ENCODE results near the gene HBEGF. TPM values are rescaled to one million over a fixed set of nuclear protein-coding genes. Genes with fewer than 3 reads are reported as not detected.

HBEGF gene
- total RNA-seq, 4 donors from 2014 or later: 5.8 to 13.0 (median 12.6) TPM

GRCh38 chr5:140286424-140286823, 60.0 kb downstream of the HBEGF start:
- intact Hi-C loops (cut with DNase I): loop anchor here (5.0 kb wide), 1 partner anchor 39 kb away; no protein-coding TSS in a partner anchor
- H3K4me3 ChIP-seq (replicated peaks in 1 of 3): no peak overlapping the region
- H3K27ac ChIP-seq: no peak overlapping the region
- H3K36me3 ChIP-seq: no peaks in the 10 kb centered on the region
- 93 to 97% methylated on average over 4 of the region's 5 CpGs for whole genome bisulfite sequencing, 2 donors
- H3K27me3 ChIP-seq: no peaks in the 10 kb centered on the region
- H3K4me1 ChIP-seq: peaks cover 0 to 8% of the 10 kb centered on the region in 2 donors
- TF ChIP-seq POLR2A (IDR thresholded peaks at IDR 0.05): no peak
- no peak for TF ChIP-seq CTCF (IDR thresholded peaks at IDR 0.05)
- H3K9me3 ChIP-seq: no peaks in the 10 kb centered on the region
- no peak for DNase-seq

- H3K9me3 ChIP-seq: no peaks in the 10 kb centered on the region
- no peaks in the 10 kb centered on the region for H3K27me3 ChIP-seq
- intact Hi-C loops (cut with DNase I): no loop called here
- no peak overlapping the region for H3K4me3 ChIP-seq (replicated peaks in 1 of 3)
- WGBS, 2 donors: 86 to 87% methylated on average over 3 of the region's 3 CpGs
- no peak overlapping the region for H3K27ac ChIP-seq
- H3K4me1 ChIP-seq: peaks cover 0 to 8% of the 10 kb centered on the region in 2 donors
- DNase-seq: no peak
- TF ChIP-seq CTCF (IDR thresholded peaks at IDR 0.05): no peak
- TF ChIP-seq POLR2A (IDR thresholded peaks at IDR 0.05): no peak
- H3K36me3 ChIP-seq: no peaks in the 10 kb centered on the region
Measured at GRCh38 chr5:140284013-140284412, 62.4 kb downstream of the HBEGF start.

Other genes with a start within 250 kb of the HBEGF start
- 10 to 100 TPM; 37.4 to 60.5 (median 44.7) TPM for gene PURA, start 232.5 kb downstream of the HBEGF start, total RNA-seq
- 10 to 100 TPM; 25.1 to 41.3 (median 28.6) TPM for gene IGIP, start 220.7 kb downstream of the HBEGF start, total RNA-seq
- gene CYSTM1, start 171.4 kb downstream of the HBEGF start, total RNA-seq: 100 to 1,000 TPM in 2 of 4 donors, 10 to 100 TPM in 2; 55.4 to 238 (median 112) TPM
- gene PFDN1, start 43.5 kb downstream of the HBEGF start, total RNA-seq: 100 to 1,000 TPM in 1 of 4 donors, 10 to 100 TPM in 3; 58.2 to 106 (median 87.8) TPM
- under 1 TPM in 3 of 4 donors, not detected in 1; 0.29 to 0.45 (median 0.29) TPM for gene SLC4A9, start 13.6 kb upstream of the HBEGF start, total RNA-seq
- gene ANKHD1, start 55.2 kb upstream of the HBEGF start, total RNA-seq: 100 to 1,000 TPM; 148 to 247 (median 163) TPM
- gene EIF4EBP3, start 201.1 kb upstream of the HBEGF start, total RNA-seq: 10 to 100 TPM in 3 of 4 donors, 1 to 10 TPM in 1; 9.1 to 18.9 (median 15.6) TPM
- 10 to 100 TPM; 22.7 to 43.7 (median 35.7) TPM for gene SRA1, start 210.9 kb upstream of the HBEGF start, total RNA-seq
- gene APBB3, start 218.0 kb upstream of the HBEGF start, total RNA-seq: 10 to 100 TPM; 20.2 to 33.5 (median 26.1) TPM
- gene SLC35A4, start 218.2 kb upstream of the HBEGF start, total RNA-seq: 100 to 1,000 TPM in 1 of 4 donors, 10 to 100 TPM in 3; 64.2 to 114 (median 74.0) TPM

Measured in thyroid gland (tissue), 4 donors.